ENCODE data around the gene IGLL5. TPM values are rescaled to one million over a fixed set of nuclear protein-coding genes. Genes with fewer than 3 reads are reported as not detected.

Gene IGLL5
- total and polyA plus RNA-seq, 7 donors: 0.06 to 0.50 (median 0.45) TPM; not detected in 4

DNA sequence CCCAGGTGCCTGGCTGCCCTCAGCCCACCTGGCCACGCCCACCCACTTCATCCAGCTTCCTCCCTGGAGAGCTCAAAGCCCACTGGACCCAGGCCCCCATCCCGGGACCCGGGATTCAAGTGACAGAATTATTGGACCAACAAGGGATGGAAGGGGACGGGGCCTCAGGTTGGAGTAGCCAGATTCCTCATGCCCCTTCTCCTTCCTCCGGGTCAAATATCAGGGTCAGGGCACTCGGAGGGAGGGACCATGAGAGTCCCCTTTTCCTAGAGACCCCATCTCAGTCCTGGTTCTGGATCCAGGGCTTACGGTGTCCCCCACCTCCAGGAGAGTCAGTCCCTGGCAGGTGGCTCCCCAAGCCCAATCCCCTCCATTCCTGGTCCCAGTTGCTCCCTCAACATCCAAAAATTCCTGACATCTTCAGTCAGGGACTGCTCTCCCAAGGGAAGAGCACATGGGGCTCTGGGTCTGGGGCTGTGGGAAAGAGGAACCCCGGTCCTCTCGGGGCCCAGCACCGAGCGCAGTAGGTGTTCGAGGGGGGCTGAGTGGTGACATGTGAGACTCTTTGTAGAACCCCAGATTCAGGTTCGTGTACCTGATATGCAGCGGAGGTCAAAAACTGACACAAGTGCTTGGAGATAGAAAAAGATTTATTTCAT, 37.7 kb downstream of the IGLL5 start:
- H3K4me1 ChIP-seq: no peaks in the 10 kb centered on the region
- TF ChIP-seq, protein P1, sequence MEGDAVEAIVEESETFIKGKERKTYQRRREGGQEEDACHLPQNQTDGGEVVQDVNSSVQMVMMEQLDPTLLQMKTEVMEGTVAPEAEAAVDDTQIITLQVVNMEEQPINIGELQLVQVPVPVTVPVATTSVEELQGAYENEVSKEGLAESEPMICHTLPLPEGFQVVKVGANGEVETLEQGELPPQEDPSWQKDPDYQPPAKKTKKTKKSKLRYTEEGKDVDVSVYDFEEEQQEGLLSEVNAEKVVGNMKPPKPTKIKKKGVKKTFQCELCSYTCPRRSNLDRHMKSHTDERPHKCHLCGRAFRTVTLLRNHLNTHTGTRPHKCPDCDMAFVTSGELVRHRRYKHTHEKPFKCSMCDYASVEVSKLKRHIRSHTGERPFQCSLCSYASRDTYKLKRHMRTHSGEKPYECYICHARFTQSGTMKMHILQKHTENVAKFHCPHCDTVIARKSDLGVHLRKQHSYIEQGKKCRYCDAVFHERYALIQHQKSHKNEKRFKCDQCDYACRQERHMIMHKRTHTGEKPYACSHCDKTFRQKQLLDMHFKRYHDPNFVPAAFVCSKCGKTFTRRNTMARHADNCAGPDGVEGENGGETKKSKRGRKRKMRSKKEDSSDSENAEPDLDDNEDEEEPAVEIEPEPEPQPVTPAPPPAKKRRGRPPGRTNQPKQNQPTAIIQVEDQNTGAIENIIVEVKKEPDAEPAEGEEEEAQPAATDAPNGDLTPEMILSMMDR (IDR thresholded peaks at IDR 0.05): no peak
- intact Hi-C loops (cut with DNase I): no loop called here
- WGBS, 3 donors: 77 to 87% (median 81%) methylated on average over 14 of the region's 14 CpGs
- H3K4me3 ChIP-seq: no peak overlapping the region
- ATAC-seq (no peak), DNase-seq (no peak)
- no peak overlapping the region for H3K27ac ChIP-seq
- no peaks in the 10 kb centered on the region for H3K36me3 ChIP-seq (ENCODE audit: insufficient read depth in 1 of 2, low read depth in 1 of 2)
- H3K27me3 ChIP-seq (ENCODE audit: insufficient read depth in 3 of 3, low read length in 2 of 3): peaks cover 0 to 2% (median 0%) of the 10 kb centered on the region in 3 donors
- H3K9me3 ChIP-seq: no peaks in the 10 kb centered on the region

DNA sequence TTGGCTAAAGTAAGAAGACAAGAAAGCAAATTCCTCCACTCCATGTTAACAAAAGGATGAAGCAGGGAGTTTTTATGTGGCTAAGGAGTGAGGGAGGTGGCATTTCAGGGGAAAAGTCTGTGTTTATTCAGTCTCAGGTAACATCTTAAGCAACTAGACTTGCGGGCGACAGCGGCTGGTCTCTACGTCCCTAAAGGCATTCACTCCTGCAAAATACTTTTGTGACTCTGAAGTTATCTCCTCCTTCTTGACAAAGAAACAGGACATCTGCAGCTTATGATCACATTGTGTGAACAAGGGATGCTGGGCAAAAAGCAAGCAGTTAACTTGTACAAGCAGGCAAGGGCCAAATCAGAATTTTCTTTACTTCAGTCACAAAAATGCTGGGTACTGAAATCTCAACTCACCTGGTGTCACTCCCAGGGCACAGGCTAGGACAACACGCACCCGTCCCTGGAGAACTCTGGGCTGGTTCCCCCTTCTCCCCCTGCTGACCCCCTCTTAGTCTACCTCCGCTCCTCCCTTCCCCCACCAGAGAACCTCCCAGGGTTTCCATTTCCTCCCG, 38.3 kb downstream of the IGLL5 start:
- intact Hi-C loops (cut with DNase I): no loop called here
- 59 to 68% (median 66%) methylated on average over 8 of the region's 8 CpGs for WGBS, 3 donors
- Histone ChIP-seq H3K36me3 (ENCODE audit: insufficient read depth in 1 of 2, low read depth in 1 of 2) (no peaks in the 10 kb centered on the region), H3K27me3 (ENCODE audit: insufficient read depth in 3 of 3, low read length in 2 of 3) (peaks cover 0 to 2% (median 0%) of the 10 kb centered on the region in 3 donors), H3K4me3 (no peak overlapping the region), H3K4me1 (no peaks in the 10 kb centered on the region), H3K9me3 (no peaks in the 10 kb centered on the region), H3K27ac (no peak overlapping the region)
- no peak for DNase-seq
- TF ChIP-seq, protein P1 (IDR thresholded peaks at IDR 0.05): no peak
- no peak for ATAC-seq

DNA sequence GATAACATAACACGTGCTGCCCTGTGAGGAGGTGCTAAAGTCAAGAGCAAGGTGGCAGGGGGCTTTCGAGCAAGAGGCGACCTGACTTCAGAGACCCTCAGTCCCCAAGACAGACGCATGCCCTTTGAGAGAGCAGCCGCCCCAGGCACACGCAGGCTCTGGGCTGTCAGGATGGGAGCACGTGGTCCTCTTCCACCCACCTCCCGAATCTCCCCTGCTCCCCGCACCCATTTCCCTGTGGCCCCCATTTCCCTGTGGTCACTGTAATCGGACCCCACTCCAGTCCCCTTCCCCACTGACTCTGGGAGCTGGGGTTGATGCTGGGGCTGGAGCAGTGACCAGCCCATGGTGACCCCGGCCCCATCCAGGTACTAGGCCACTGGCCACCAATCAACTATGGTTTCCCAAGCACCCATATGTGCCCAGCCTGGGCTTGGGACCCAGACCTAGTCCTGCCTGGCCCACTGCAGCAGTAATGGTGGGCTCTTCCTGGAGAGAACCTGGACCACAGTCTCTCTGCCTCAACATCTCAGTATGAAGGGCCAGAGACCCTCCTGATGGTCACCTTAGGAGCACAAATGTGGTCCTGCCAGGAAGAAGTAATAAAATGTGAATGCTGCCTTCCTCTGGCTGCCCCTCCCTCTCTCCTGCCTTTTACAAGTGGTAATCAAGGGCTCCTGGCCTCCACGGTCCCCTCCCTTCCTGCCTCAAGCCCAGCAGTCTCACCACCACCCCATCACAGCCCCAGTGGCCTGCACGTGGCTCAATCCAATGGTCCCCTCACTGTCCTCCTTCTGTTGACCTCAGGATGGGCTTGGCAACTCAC, 39.0 kb downstream of the IGLL5 start:
- intact Hi-C loops (cut with DNase I): no loop called here
- H3K9me3 ChIP-seq: no peaks in the 10 kb centered on the region
- ATAC-seq: no peak
- WGBS, 3 donors: 66 to 79% (median 70%) methylated on average over 13 of the region's 13 CpGs
- TF ChIP-seq, protein P1 (IDR thresholded peaks at IDR 0.05): no peak
- no peaks in the 10 kb centered on the region for H3K36me3 ChIP-seq (ENCODE audit: insufficient read depth in 1 of 2, low read depth in 1 of 2)
- no peak overlapping the region for H3K4me3 ChIP-seq
- H3K4me1 ChIP-seq: no peaks in the 10 kb centered on the region
- H3K27me3 ChIP-seq (ENCODE audit: insufficient read depth in 3 of 3, low read length in 2 of 3): peaks cover 0 to 2% (median 0%) of the 10 kb centered on the region in 3 donors
- no peak for DNase-seq
- no peak overlapping the region for H3K27ac ChIP-seq

DNA sequence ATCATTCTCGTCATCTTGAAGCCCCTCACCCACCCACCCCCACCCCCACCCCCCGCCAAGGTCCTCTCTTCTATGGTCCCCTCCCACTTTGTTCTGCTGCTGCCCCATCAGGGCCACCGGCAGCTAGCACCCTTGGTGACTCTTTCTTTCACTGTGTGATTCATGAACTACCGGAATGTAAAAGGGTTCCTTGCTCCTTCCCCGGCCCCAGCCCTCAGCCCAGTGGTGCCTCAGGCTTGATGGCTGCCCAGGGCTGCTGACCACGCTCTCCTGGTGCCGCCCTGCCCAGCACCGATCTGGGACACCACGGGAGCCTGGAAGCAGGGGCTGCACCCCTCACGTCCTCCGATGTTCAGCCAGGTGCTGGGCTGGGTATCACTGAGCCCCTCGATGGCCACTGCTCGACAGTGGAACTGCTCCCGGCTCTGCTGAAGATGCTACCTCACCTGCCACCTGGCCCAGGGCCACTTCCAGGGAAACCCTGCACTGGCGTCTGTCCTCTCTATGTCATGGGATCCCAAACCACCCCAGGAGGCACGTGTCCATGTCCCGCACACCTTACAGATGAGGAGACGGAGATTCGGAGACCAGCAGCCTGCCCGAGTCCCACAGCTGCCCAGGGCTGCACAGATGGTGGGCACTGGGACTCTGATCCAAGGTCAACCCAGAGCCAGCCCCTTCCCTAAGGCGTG, 39.7 kb downstream of the IGLL5 start:
- TF ChIP-seq, protein P1 (IDR thresholded peaks at IDR 0.05): no peak
- H3K4me1 ChIP-seq: no peaks in the 10 kb centered on the region
- DNase-seq (peak in 1 of 2 donors; percentile 36), ATAC-seq (no peak)
- 79 to 88% (median 82%) methylated on average over 21 of the region's 21 CpGs for WGBS, 3 donors
- H3K9me3 ChIP-seq: no peaks in the 10 kb centered on the region
- peaks cover 0 to 2% (median 0%) of the 10 kb centered on the region in 3 donors for H3K27me3 ChIP-seq (ENCODE audit: insufficient read depth in 3 of 3, low read length in 2 of 3)
- no peak overlapping the region for H3K4me3 ChIP-seq
- H3K36me3 ChIP-seq (ENCODE audit: insufficient read depth in 1 of 2, low read depth in 1 of 2): no peaks in the 10 kb centered on the region
- H3K27ac ChIP-seq: no peak overlapping the region
- intact Hi-C loops (cut with DNase I): no loop called here

Data from psoas muscle (tissue), 8 donors.